GM23338 (cell line): ENCODE measurements around the gene MIER2. TPM values are rescaled to one million over a fixed set of nuclear protein-coding genes. Genes with fewer than 3 reads are reported as not detected.

ENCODE experiments used
- ATAC-seq: fragments of 200-7000 bp; cut with Tn5 transposase; 3 replicates; pipeline ENCODE4 v1.9.1; 2020
- DNase-seq: peaks from one replicate; pipeline ENCODE4 v3.0.0-alpha.2; 2015; ENCODE audit warnings: low spot score
- H2AFZ ChIP-seq: fragments of 200-600 bp; sonication (generic); 2 replicates; pipeline ENCODE4 v1.8.0; 2016; ENCODE audit warnings: antibody characterized with exemption, mild to moderate bottlenecking, moderate library complexity
- H3F3A ChIP-seq: fragments of 200-600 bp; sonication (generic); replicated peaks from 2 replicates; pipeline ENCODE4 v1.8.0; 2017; ENCODE audit warnings: antibody characterized with exemption, mixed run types, low read depth
- H3K27ac ChIP-seq: fragments of 200-600 bp; sonication (generic); 2 replicates; pipeline ENCODE4 v1.6.1; 2016; ENCODE audit warnings: low read depth
- H3K27me3 ChIP-seq: fragments of 200-600 bp; sonication (generic); 2 replicates; pipeline ENCODE4 v1.8.0; 2016; ENCODE audit warnings: mild to moderate bottlenecking, mixed run types, moderate library complexity; ENCODE audit not compliant: insufficient read depth
- H3K36me3 ChIP-seq: fragments of 200-600 bp; sonication (generic); 2 replicates; pipeline ENCODE4 v1.8.0; 2016; ENCODE audit warnings: mild to moderate bottlenecking; ENCODE audit not compliant: insufficient read depth
- H3K4me1 ChIP-seq: fragments of 200-600 bp; sonication (generic); 2 replicates; pipeline ENCODE4 v1.8.0; 2016; ENCODE audit warnings: mild to moderate bottlenecking, moderate library complexity; ENCODE audit not compliant: insufficient read depth
- H3K4me2 ChIP-seq: fragments of 200-600 bp; sonication (generic); 2 replicates; pipeline ENCODE4 v1.7.1; 2017; ENCODE audit warnings: mixed run types
- H3K4me3 ChIP-seq: fragments of 200-600 bp; sonication (generic); 2 replicates; pipeline ENCODE4 v1.6.1; 2016; ENCODE audit warnings: mixed run types
- H3K79me2 ChIP-seq: fragments of 200-600 bp; sonication (generic); replicated peaks from 2 replicates; pipeline ENCODE4 v1.8.0; 2017; ENCODE audit warnings: mild to moderate bottlenecking; ENCODE audit not compliant: insufficient read depth
- H3K9me2 ChIP-seq: fragments of 200-600 bp; sonication (generic); 2 replicates; pipeline ENCODE4 v1.8.0; 2017; ENCODE audit not compliant: insufficient read depth
- H4K20me1 ChIP-seq: fragments of 200-600 bp; sonication (generic); replicated peaks from 2 replicates; pipeline ENCODE4 v1.8.0; 2017; ENCODE audit warnings: mild to moderate bottlenecking; ENCODE audit not compliant: insufficient read depth
- H3K27ac Mint-ChIP-seq: 2 replicates; pipeline ENCODE4 v1.8.0; 2020; ENCODE audit warnings: inconsistent platforms, mild to moderate bottlenecking, moderate library complexity, mixed read lengths
- H3K27me3 Mint-ChIP-seq: 3 replicates; pipeline ENCODE4 v1.8.0; 2022; ENCODE audit warnings: low read depth, mild to moderate bottlenecking, moderate library complexity, mixed read lengths, inconsistent platforms; ENCODE audit not compliant: insufficient read depth, poor library complexity
- H3K36me3 Mint-ChIP-seq: 3 replicates; pipeline ENCODE4 v1.8.0; 2021; ENCODE audit warnings: low read depth, mild to moderate bottlenecking, inconsistent platforms, moderate library complexity, mixed read lengths
- H3K4me1 Mint-ChIP-seq: 3 replicates; pipeline ENCODE4 v1.8.0; 2020; ENCODE audit warnings: mild to moderate bottlenecking, inconsistent platforms, mixed read lengths
- H3K4me3 Mint-ChIP-seq: 3 replicates; pipeline ENCODE4 v1.8.0; 2021; ENCODE audit warnings: moderate library complexity, mild to moderate bottlenecking, inconsistent platforms, mixed read lengths
- H3K9me3 Mint-ChIP-seq: 3 replicates; pipeline ENCODE4 v1.8.0; 2020; ENCODE audit warnings: moderate library complexity, mild to moderate bottlenecking, inconsistent platforms, mixed read lengths
- CREB1 ChIP-seq: fragments of 250-450 bp; sonication (Bioruptor Pico); IDR thresholded peaks from 2 replicates; pipeline ENCODE4 v1.5.0; 2020; ENCODE audit warnings: low read depth, mild to moderate bottlenecking, moderate library complexity
- CTCF ChIP-seq, 2 experiments: fragments of 200-600 bp in 1 of 2; sonication (generic) in 1 of 2; conservative IDR thresholded peaks; 2 replicates each; pipeline versions ENCODE4 v1.5.1 to v1.6.1; 2016 to 2017; ENCODE audit warnings: antibody characterized with exemption in 2 of 2, low read depth in 2 of 2, mild to moderate bottlenecking in 2 of 2, moderate library complexity in 1 of 2
- ETS1 ChIP-seq: IDR thresholded peaks from 2 replicates; pipeline ENCODE4 v1.6.1; 2016; ENCODE audit warnings: antibody characterized with exemption
- EZH2 ChIP-seq: fragments of 200-600 bp; sonication (generic); IDR thresholded peaks from one replicate; pipeline ENCODE4 v1.8.0; 2017; ENCODE audit warnings: antibody characterized with exemption, mild to moderate bottlenecking, low read depth; ENCODE audit not compliant: unreplicated experiment
- EZH2phosphoT487 ChIP-seq: fragments of 200-600 bp; sonication (generic); IDR thresholded peaks from one replicate; pipeline ENCODE4 v1.8.1; 2018; ENCODE audit warnings: antibody characterized with exemption; ENCODE audit not compliant: unreplicated experiment
- JUNB ChIP-seq: IDR thresholded peaks from one replicate; pipeline ENCODE4 v1.6.1; 2016; ENCODE audit warnings: antibody characterized with exemption; ENCODE audit not compliant: unreplicated experiment
- NANOG ChIP-seq: IDR thresholded peaks from 2 replicates; pipeline ENCODE4 v1.6.1; 2016; ENCODE audit warnings: antibody characterized with exemption, borderline replicate concordance
- POLR2AphosphoS5 ChIP-seq: IDR thresholded peaks from 2 replicates; pipeline ENCODE4 v1.6.1; 2016; ENCODE audit warnings: antibody characterized with exemption, low read depth
- REST ChIP-seq: IDR thresholded peaks from one replicate; pipeline ENCODE4 v1.6.1; 2018; ENCODE audit warnings: antibody characterized with exemption; ENCODE audit not compliant: unreplicated experiment
- STAT1 ChIP-seq: IDR thresholded peaks from one replicate; pipeline ENCODE4 v1.6.1; 2016; ENCODE audit warnings: antibody characterized with exemption; ENCODE audit not compliant: unreplicated experiment
- ZNF114 ChIP-seq: fragments of 250-450 bp; sonication (Bioruptor Pico); IDR thresholded peaks from 2 replicates; pipeline ENCODE4 v1.5.0; 2020; ENCODE audit warnings: mild to moderate bottlenecking, moderate library complexity
- ZNF331 ChIP-seq: fragments of 250-450 bp; sonication (Bioruptor Pico); IDR thresholded peaks from 2 replicates; pipeline ENCODE4 v1.5.0; 2020; ENCODE audit warnings: low read depth, mild to moderate bottlenecking, moderate library complexity
- ZNF462 ChIP-seq: fragments of 250-450 bp; sonication (Bioruptor Pico); IDR thresholded peaks from 2 replicates; pipeline ENCODE4 v1.5.0; 2020; ENCODE audit warnings: mild to moderate bottlenecking, moderate library complexity
- polyA plus RNA-seq: library from polyadenylated mRNA; unstranded; fragments of >200 nt; fragmentation: Nextera tagmentation; extraction: Ambion mirVana; gene quantifications from 2 replicates; pipeline ENCODE4 v1.2.1, GENCODE V29; 2016
- total RNA-seq: library from RNA; depleted of rRNA; stranded (reverse); fragments of >200 nt; shearing (Covaris generic); gene quantifications from 2 replicates; pipeline ENCODE4 v1.2.3, GENCODE V29; 2014

MIER2 gene
- total and polyA plus RNA-seq, 2 experiments from 2014 or later: 30.2 to 37.9 TPM

- Histone ChIP-seq H3K27me3 (no peaks in the 10 kb centered on the region), H3K79me2 (peaks cover 54% of the 10 kb centered on the region), H2AFZ (no peak overlapping the region), H3K4me3 (no peak overlapping the region), H3K9me2 (no peaks in the 10 kb centered on the region), H3K36me3 (peaks cover 11% of the 10 kb centered on the region), H3K4me1 (no peaks in the 10 kb centered on the region), H3K4me2 (no peak overlapping the region), H4K20me1 (peaks cover 16% of the 10 kb centered on the region), H3K27ac (no peak overlapping the region), H3F3A (no peaks in the 10 kb centered on the region)
- no peak for DNase-seq
- Mint-ChIP-seq H3K4me3 (no peak overlapping the region), H3K36me3 (peaks cover 39% of the 10 kb centered on the region), H3K27me3 (peaks cover 5% of the 10 kb centered on the region), H3K4me1 (no peaks in the 10 kb centered on the region), H3K9me3 (peaks cover 23% of the 10 kb centered on the region), H3K27ac (no peak overlapping the region)
- no peak for ATAC-seq
- TF ChIP-seq NANOG (no peak), ZNF462 (CRISPR knock-in tag) (no peak), ZNF114 (CRISPR knock-in tag) (no peak), POLR2AphosphoS5 (no peak), EZH2phosphoT487 (no peak), REST (no peak), CTCF (conservative IDR thresholded peaks at IDR 0.05; ENCODE audit: low read depth in 2 of 2) (no peak), CREB1 (no peak), EZH2 (no peak), JUNB (no peak), ZNF331 (CRISPR knock-in tag) (no peak), ETS1 (no peak), STAT1 (no peak)
Measured at GRCh38 chr19:322616-323015, 22.0 kb downstream of the MIER2 start.
